GM12864 (cell line): ENCODE measurements around the gene CSGALNACT2.

Experiments
- DNase-seq: peaks from one replicate; pipeline ENCODE4 v3.0.0-alpha.2; 2011; ENCODE audit warnings: low read depth
- H3K4me3 ChIP-seq: 2 replicates; pipeline ENCODE4 v1.5.1; 2011; ENCODE audit warnings: mild to moderate bottlenecking, low read depth, low read length, control low read depth
- CTCF ChIP-seq: IDR thresholded peaks from 2 replicates; pipeline ENCODE4 v1.5.1; 2011; ENCODE audit warnings: low read depth, mild to moderate bottlenecking, moderate library complexity, low read length, control low read depth, inconsistent platforms; ENCODE audit errors: missing control alignments

CSGALNACT2 gene

DNA sequence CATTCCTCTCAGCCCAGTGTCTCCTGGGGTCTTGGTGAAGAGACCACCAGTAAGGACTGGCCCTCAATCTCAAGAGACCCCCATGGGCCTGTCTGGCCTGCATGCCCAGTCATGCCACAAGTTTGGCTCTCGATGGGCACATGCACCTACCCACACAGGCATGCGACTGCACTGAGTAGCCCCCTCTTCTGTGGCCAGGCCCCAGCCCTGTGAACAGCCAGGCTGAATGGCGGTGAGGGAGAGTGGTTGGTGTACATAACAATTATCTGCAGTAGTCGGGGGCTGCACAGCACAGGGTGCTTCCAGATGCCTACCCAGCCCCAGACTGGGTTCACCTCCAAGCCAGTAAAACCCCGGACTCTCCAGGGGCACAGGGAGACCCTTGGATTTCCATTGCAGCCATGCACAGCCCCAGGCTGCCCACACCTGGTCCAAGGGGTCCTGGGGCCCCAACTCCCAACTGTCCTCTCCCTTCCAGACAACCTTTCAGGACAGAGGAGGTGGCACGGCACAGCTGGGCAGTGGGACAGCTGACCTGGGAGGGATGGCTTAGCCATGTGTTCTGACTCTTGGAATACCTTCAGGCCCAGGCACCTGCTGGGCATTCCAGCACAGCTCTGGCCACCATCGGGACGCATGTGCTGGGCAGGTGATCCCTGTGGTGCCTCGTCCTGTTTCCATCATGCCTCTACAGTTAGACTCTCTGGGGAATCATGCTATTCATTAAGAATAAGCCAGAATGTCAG, 21.0 kb upstream of the CSGALNACT2 start:
- DNase-seq, result no peak
- TF ChIP-seq CTCF, result no peak
- no peak overlapping the region for H3K4me3 ChIP-seq

DNA sequence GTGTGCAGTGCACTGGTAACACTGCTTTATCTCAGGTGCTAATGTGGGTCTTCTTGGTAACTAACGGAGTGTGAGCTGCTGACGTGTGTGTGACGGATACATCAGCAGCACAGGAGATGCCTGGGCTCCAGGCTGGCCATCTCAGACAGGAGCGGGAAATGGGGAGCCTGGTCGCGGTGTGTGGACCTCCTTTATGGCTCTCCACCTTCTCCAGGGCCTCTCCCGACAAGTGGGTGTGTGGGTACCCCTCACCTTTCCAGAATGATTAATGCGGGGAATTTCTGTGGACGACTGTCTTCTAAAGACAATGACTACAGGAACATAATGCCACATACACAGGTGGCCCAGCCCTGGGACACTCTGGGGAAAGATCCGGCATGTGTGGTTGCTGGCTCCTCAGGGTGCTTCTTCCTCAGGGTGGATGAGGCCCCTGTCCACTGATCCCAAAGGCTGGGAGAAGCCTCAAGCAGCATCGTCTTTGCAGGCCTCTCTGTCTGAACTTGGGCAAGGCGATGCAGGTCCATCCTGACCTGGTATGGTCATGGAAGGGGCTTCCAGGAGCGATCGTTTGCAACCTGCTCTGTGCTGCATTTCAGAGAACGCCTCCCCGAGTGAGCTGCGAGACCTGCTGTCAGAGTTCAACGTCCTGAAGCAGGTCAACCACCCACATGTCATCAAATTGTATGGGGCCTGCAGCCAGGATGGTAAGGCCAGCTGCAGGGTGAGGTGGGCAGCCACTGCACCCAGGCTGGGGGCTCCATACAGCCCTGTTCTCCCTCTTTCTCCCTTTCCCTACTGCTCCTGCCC, 20.3 kb upstream of the CSGALNACT2 start:
- TF ChIP-seq CTCF, result no peak
- H3K4me3 ChIP-seq, result no peak overlapping the region
- DNase-seq, result no peak

GRCh38 chr10:43118631-43119415, 19.4 kb upstream of the CSGALNACT2 start:
- TF ChIP-seq CTCF, result no peak
- H3K4me3 ChIP-seq, result no peak overlapping the region
- DNase-seq, result no peak

- DNase-seq, result no peak
- no peak overlapping the region for H3K4me3 ChIP-seq
- no peak for TF ChIP-seq CTCF
These were observed 18.7 kb upstream of the CSGALNACT2 start for GRCh38 chr10:43119416-43120115.

DNA sequence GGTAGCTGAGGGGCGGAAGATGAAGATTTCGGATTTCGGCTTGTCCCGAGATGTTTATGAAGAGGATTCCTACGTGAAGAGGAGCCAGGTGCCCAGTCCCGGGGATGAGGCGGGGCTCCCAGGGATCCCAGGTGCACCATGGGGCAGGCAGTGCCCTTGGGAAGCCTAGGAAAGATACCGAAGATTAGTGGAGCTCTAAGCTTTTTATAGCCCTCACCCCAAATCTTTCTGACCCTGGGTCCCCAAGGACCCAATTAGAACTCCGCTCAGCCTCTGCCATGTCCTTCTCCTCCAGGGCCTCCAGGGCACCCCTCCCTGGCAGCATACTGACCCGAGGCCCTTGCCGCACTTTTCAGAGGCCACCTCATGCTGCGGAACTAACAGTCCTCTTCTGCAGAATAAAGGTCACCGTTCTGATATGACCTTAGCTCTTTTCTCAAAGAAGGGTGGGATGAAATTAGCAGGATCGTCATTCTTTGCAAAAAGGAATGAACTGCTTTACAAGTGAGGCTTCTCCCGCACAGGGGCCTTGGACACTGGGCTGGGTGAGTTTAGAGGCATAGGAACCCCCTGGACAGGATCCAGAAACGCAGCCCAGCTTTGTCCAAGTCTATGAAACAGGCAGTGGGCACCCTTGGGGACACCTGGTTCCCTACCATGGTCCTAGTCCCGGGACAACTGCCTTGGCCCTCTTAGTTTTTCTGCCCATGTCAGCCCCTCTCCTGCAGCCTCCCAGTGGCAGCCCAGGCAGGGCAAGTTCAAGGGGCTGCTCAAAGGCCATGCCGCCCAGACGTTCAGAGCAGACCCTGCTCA, 17.9 kb upstream of the CSGALNACT2 start:
- DNase-seq, result no peak
- TF ChIP-seq CTCF, result no peak
- H3K4me3 ChIP-seq, result no peak overlapping the region

DNA sequence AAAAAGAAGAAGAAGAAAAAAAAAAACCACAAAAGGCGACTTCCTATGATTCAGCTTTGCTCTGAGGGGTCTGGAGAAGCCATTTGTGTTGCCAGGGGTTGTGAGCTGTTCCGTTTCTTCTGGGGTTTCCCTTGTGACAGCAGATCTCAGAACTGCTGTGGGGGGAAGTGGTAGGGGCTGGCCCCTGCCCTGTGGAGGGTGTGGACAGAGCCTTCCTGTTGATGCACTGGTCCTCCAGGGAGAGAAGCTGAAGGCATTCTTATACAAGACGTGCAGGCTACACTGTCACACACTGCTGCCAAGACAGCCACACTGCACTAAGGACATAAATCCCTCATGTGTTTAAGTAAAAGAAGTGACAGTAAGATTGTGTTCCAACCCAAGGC, 17.3 kb upstream of the CSGALNACT2 start:
- TF ChIP-seq CTCF, result no peak
- DNase-seq, result no peak

More for the DNA sequence above, 17.3 kb upstream of the CSGALNACT2 start:
- H3K4me3 ChIP-seq, result no peak overlapping the region
